ENCODE data around the gene GTF3C6. TPM values are rescaled to one million over a fixed set of nuclear protein-coding genes. Genes with fewer than 3 reads are reported as not detected.

Gene GTF3C6
- total and polyA plus RNA-seq, 2 experiments from 2014 or later, result 63.1 to 106 TPM

DNA sequence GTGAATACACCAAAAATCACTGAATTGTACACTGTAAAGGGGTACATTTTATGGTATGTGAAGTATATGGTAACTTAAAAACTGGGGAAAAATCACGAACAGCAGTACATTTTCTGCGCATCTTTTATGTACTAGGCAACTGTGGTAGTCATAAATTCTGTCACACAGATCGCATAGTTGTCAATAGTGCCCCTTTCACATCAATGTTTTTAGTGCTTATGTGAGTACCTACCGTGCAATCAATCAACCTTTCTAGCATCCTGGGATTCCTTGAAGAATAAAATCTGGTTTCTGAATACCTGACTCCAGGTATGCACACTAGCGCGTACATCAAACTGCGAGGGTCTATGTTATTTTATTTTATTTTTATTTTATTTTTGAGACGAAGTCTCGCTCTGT lies 22.7 kb downstream of the GTF3C6 start:
- Histone ChIP-seq H3K4me1 (ENCODE audit: insufficient read depth) (peaks cover 7% of the 10 kb centered on the region), H4K20me1 (ENCODE audit: insufficient read depth, poor library complexity, severe bottlenecking) (no peaks in the 10 kb centered on the region), H3K79me2 (peaks cover 42% of the 10 kb centered on the region), H3K9me3 (ENCODE audit: low read depth) (no peaks in the 10 kb centered on the region), H3K36me3 (replicated peaks; ENCODE audit: insufficient read depth, low read depth) (no peaks in the 10 kb centered on the region), H3K4me3 (peak overlapping the region; percentile 58), H3K27ac (peak overlapping the region; percentile 87), H3K9me2 (replicated peaks; ENCODE audit: insufficient read depth) (no peaks in the 10 kb centered on the region), H2AFZ (peak overlapping the region; percentile 80), H3K27me3 (no peaks in the 10 kb centered on the region), H3K4me2 (peak overlapping the region; percentile 76)
- no peak for DNase-seq (ENCODE audit: low spot score)
- 53% methylated on average over 9 of the region's 9 CpGs for WGBS (ENCODE audit: low lambda C conversion rate, missing lambda C conversion rate)
- TF ChIP-seq, protein P1, sequence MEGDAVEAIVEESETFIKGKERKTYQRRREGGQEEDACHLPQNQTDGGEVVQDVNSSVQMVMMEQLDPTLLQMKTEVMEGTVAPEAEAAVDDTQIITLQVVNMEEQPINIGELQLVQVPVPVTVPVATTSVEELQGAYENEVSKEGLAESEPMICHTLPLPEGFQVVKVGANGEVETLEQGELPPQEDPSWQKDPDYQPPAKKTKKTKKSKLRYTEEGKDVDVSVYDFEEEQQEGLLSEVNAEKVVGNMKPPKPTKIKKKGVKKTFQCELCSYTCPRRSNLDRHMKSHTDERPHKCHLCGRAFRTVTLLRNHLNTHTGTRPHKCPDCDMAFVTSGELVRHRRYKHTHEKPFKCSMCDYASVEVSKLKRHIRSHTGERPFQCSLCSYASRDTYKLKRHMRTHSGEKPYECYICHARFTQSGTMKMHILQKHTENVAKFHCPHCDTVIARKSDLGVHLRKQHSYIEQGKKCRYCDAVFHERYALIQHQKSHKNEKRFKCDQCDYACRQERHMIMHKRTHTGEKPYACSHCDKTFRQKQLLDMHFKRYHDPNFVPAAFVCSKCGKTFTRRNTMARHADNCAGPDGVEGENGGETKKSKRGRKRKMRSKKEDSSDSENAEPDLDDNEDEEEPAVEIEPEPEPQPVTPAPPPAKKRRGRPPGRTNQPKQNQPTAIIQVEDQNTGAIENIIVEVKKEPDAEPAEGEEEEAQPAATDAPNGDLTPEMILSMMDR (IDR thresholded peaks at IDR 0.05; ENCODE audit: poor library complexity), result no peak
- TF ChIP-seq EZH2phosphoT487 (IDR thresholded peaks at IDR 0.05; ENCODE audit: low read depth, severe bottlenecking, unreplicated experiment) (no peak), EZH2 (IDR thresholded peaks at IDR 0.05; ENCODE audit: borderline replicate concordance) (no peak)

DNA sequence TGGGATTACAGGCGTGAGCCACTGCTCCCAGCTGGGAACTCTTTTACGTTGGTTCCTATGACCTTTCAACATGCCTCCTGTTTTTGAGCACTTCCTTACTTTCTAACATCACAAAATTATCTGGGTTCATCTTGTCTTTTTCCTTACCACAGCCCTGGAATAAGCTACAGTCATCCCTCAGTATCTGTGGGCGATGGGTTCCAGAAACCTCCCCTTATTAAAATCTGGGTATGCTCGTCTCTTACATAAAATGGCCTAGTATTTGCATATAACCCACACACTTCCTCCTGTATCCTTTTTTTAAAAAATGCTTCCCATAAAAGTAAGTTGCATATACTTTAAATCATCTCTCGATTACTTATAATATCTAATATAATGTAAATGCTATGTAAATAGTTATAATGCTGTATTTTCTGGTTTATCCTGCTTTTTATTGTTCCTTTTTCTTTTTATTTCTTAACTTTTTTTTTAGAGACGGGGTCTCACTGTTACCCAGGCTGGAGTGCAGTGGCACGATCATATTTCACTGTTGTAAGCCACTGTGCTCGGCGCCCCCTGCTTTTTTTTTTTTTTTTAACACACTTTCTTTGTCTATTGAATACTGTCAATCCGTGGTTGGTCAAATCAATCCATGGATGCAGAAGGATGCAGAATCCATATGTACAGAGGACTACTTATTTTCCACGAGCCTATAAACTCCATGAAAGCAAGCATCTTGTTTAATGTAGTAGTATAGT lies 32.5 kb downstream of the GTF3C6 start:
- Histone ChIP-seq H2AFZ (no peak overlapping the region), H3K27ac (no peak overlapping the region), H3K36me3 (replicated peaks; ENCODE audit: insufficient read depth, low read depth) (no peaks in the 10 kb centered on the region), H4K20me1 (ENCODE audit: insufficient read depth, poor library complexity, severe bottlenecking) (no peaks in the 10 kb centered on the region), H3K4me2 (no peak overlapping the region), H3K9me3 (ENCODE audit: low read depth) (no peaks in the 10 kb centered on the region), H3K4me3 (no peak overlapping the region), H3K79me2 (peaks cover 3% of the 10 kb centered on the region), H3K9me2 (replicated peaks; ENCODE audit: insufficient read depth) (no peaks in the 10 kb centered on the region), H3K27me3 (no peaks in the 10 kb centered on the region), H3K4me1 (ENCODE audit: insufficient read depth) (no peaks in the 10 kb centered on the region)
- 87% methylated on average over 11 of the region's 11 CpGs for WGBS (ENCODE audit: low lambda C conversion rate, missing lambda C conversion rate)
- DNase-seq (ENCODE audit: low spot score), result no peak
- TF ChIP-seq, protein P1 (IDR thresholded peaks at IDR 0.05; ENCODE audit: poor library complexity), result no peak
- TF ChIP-seq EZH2 (IDR thresholded peaks at IDR 0.05; ENCODE audit: borderline replicate concordance) (no peak), EZH2phosphoT487 (IDR thresholded peaks at IDR 0.05; ENCODE audit: low read depth, severe bottlenecking, unreplicated experiment) (no peak)

DNA sequence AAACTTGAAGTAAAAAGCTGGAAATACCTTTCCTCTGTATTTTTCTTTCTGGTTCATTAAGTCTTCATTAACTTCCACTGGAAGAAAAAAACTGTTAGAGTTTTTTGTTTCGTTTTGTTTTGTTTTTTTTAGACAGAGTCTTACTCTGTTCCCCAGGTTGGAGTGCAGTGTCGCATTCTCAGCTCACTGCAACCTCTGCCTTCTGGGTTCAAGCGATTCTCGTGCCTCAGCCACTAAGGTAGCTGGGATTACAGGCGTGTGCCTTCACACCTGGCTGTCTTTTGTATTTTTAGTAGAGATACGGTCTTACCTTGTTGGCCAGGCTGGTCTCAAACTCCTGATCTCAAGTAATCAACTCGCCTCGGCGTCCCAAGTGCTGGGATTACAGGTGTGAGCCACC lies 38.2 kb downstream of the GTF3C6 start:
- Histone ChIP-seq H3K27ac (no peak overlapping the region), H3K4me3 (no peak overlapping the region), H3K27me3 (no peaks in the 10 kb centered on the region), H3K79me2 (peaks cover 3% of the 10 kb centered on the region), H3K9me3 (ENCODE audit: low read depth) (no peaks in the 10 kb centered on the region), H2AFZ (no peak overlapping the region), H3K36me3 (replicated peaks; ENCODE audit: insufficient read depth, low read depth) (no peaks in the 10 kb centered on the region), H3K4me1 (ENCODE audit: insufficient read depth) (no peaks in the 10 kb centered on the region), H3K9me2 (replicated peaks; ENCODE audit: insufficient read depth) (no peaks in the 10 kb centered on the region), H4K20me1 (ENCODE audit: insufficient read depth, poor library complexity, severe bottlenecking) (no peaks in the 10 kb centered on the region), H3K4me2 (no peak overlapping the region)
- WGBS (ENCODE audit: low lambda C conversion rate, missing lambda C conversion rate), result 98% methylated on average over 9 of the region's 9 CpGs
- TF ChIP-seq, protein P1 (IDR thresholded peaks at IDR 0.05; ENCODE audit: poor library complexity), result no peak
- TF ChIP-seq EZH2phosphoT487 (IDR thresholded peaks at IDR 0.05; ENCODE audit: low read depth, severe bottlenecking, unreplicated experiment) (no peak), EZH2 (IDR thresholded peaks at IDR 0.05; ENCODE audit: borderline replicate concordance) (no peak)
- no peak for DNase-seq (ENCODE audit: low spot score)
